ENCODE measurements around the gene CDKAL1. TPM values are rescaled to one million over a fixed set of nuclear protein-coding genes. Genes with fewer than 3 reads are reported as not detected.

The CDKAL1 gene
- total RNA-seq, 2 donors from 2014 or later, result 23.0 to 23.7 TPM

- DNase-seq (no peak), ATAC-seq (no peak)
- Mint-ChIP-seq H3K4me1 (peaks cover 15% of the 10 kb centered on the region), H3K4me3 (no peak overlapping the region), H3K27ac (no peak overlapping the region), H3K36me3 (ENCODE audit: low read depth) (no peaks in the 10 kb centered on the region), H3K27me3 (no peaks in the 10 kb centered on the region)
- no peaks in the 10 kb centered on the region for H3K9me3 ChIP-seq (ENCODE audit: control insufficient read depth, low read length, poor library complexity, severe bottlenecking)
These were observed 568.4 kb downstream of the CDKAL1 start for GRCh38 chr6:21102624-21103023.

- Mint-ChIP-seq H3K4me3 (no peak overlapping the region), H3K36me3 (ENCODE audit: low read depth) (no peaks in the 10 kb centered on the region), H3K4me1 (peaks cover 12% of the 10 kb centered on the region), H3K27me3 (no peaks in the 10 kb centered on the region), H3K27ac (no peak overlapping the region)
- DNase-seq (no peak), ATAC-seq (no peak)
- no peaks in the 10 kb centered on the region for H3K9me3 ChIP-seq (ENCODE audit: control insufficient read depth, low read length, poor library complexity, severe bottlenecking)
These were observed 569.5 kb downstream of the CDKAL1 start for GRCh38 chr6:21103626-21104224.

GRCh38 chr6:21104288-21104687 is 570.0 kb downstream of the CDKAL1 start:
- H3K36me3 Mint-ChIP-seq (ENCODE audit: low read depth), result no peaks in the 10 kb centered on the region
- H3K4me3 Mint-ChIP-seq, result no peak overlapping the region
- no peaks in the 10 kb centered on the region for H3K9me3 ChIP-seq (ENCODE audit: control insufficient read depth, low read length, poor library complexity, severe bottlenecking)
- H3K27ac Mint-ChIP-seq, result no peak overlapping the region
- peaks cover 12% of the 10 kb centered on the region for H3K4me1 Mint-ChIP-seq
- DNase-seq (no peak), ATAC-seq (no peak)
- no peaks in the 10 kb centered on the region for H3K27me3 Mint-ChIP-seq

- no peaks in the 10 kb centered on the region for H3K9me3 ChIP-seq (ENCODE audit: control insufficient read depth, low read length, poor library complexity, severe bottlenecking)
- H3K36me3 Mint-ChIP-seq (ENCODE audit: low read depth), result no peaks in the 10 kb centered on the region
- no peak overlapping the region for H3K4me3 Mint-ChIP-seq
- H3K4me1 Mint-ChIP-seq, result no peaks in the 10 kb centered on the region
- no peak for DNase-seq
- ATAC-seq, result no peak
- H3K27me3 Mint-ChIP-seq, result no peaks in the 10 kb centered on the region
- H3K27ac Mint-ChIP-seq, result no peak overlapping the region
These were observed 573.5 kb downstream of the CDKAL1 start for GRCh38 chr6:21107796-21108195.

- Mint-ChIP-seq H3K27me3 (no peaks in the 10 kb centered on the region), H3K36me3 (ENCODE audit: low read depth) (no peaks in the 10 kb centered on the region), H3K4me1 (no peaks in the 10 kb centered on the region), H3K27ac (no peak overlapping the region), H3K4me3 (peak overlapping the region; percentile 12)
- ATAC-seq (no peak), DNase-seq (no peak)
- H3K9me3 ChIP-seq (ENCODE audit: control insufficient read depth, low read length, poor library complexity, severe bottlenecking), result no peaks in the 10 kb centered on the region
These were observed 575.3 kb downstream of the CDKAL1 start for GRCh38 chr6:21109391-21110178.

- no peaks in the 10 kb centered on the region for H3K4me1 Mint-ChIP-seq
- H3K4me3 Mint-ChIP-seq, result no peak overlapping the region
- H3K9me3 ChIP-seq (ENCODE audit: control insufficient read depth, low read length, poor library complexity, severe bottlenecking), result no peaks in the 10 kb centered on the region
- no peak overlapping the region for H3K27ac Mint-ChIP-seq
- no peaks in the 10 kb centered on the region for H3K27me3 Mint-ChIP-seq
- DNase-seq (no peak), ATAC-seq (no peak)
- H3K36me3 Mint-ChIP-seq (ENCODE audit: low read depth), result no peaks in the 10 kb centered on the region
These were observed 576.4 kb downstream of the CDKAL1 start for GRCh38 chr6:21110684-21111083.

- DNase-seq, result no peak
- Mint-ChIP-seq H3K36me3 (ENCODE audit: low read depth) (no peaks in the 10 kb centered on the region), H3K27me3 (no peaks in the 10 kb centered on the region), H3K27ac (peak overlapping the region; percentile 32), H3K4me3 (no peak overlapping the region), H3K4me1 (no peaks in the 10 kb centered on the region)
- H3K9me3 ChIP-seq (ENCODE audit: control insufficient read depth, low read length, poor library complexity, severe bottlenecking), result no peaks in the 10 kb centered on the region
- no peak for ATAC-seq
These were observed 577.0 kb downstream of the CDKAL1 start for GRCh38 chr6:21111093-21111725.

GRCh38 chr6:21115111-21115510 is 580.9 kb downstream of the CDKAL1 start:
- H3K36me3 Mint-ChIP-seq (ENCODE audit: low read depth), result peaks cover 2% of the 10 kb centered on the region
- no peaks in the 10 kb centered on the region for H3K4me1 Mint-ChIP-seq
- ATAC-seq (no peak), DNase-seq (no peak)
- no peaks in the 10 kb centered on the region for H3K27me3 Mint-ChIP-seq
- no peak overlapping the region for H3K27ac Mint-ChIP-seq
- H3K4me3 Mint-ChIP-seq, result no peak overlapping the region
- H3K9me3 ChIP-seq (ENCODE audit: control insufficient read depth, low read length, poor library complexity, severe bottlenecking), result no peaks in the 10 kb centered on the region

GRCh38 chr6:21116736-21117135 is 582.5 kb downstream of the CDKAL1 start:
- no peak for DNase-seq
- no peaks in the 10 kb centered on the region for H3K27me3 Mint-ChIP-seq
- H3K27ac Mint-ChIP-seq, result no peak overlapping the region
- no peak overlapping the region for H3K4me3 Mint-ChIP-seq
- ATAC-seq, result no peak
- no peaks in the 10 kb centered on the region for H3K9me3 ChIP-seq (ENCODE audit: control insufficient read depth, low read length, poor library complexity, severe bottlenecking)
- no peaks in the 10 kb centered on the region for H3K4me1 Mint-ChIP-seq
- H3K36me3 Mint-ChIP-seq (ENCODE audit: low read depth), result peaks cover 2% of the 10 kb centered on the region

GRCh38 chr6:21118216-21118780 is 584.0 kb downstream of the CDKAL1 start:
- no peaks in the 10 kb centered on the region for H3K4me1 Mint-ChIP-seq
- no peak overlapping the region for H3K4me3 Mint-ChIP-seq
- H3K36me3 Mint-ChIP-seq (ENCODE audit: low read depth), result peaks cover 2% of the 10 kb centered on the region

GRCh38 chr6:21121636-21122136 is 587.4 kb downstream of the CDKAL1 start:
- H3K27me3 Mint-ChIP-seq, result no peaks in the 10 kb centered on the region
- ATAC-seq (no peak), DNase-seq (no peak)
- no peak overlapping the region for H3K4me3 Mint-ChIP-seq
- H3K27ac Mint-ChIP-seq, result no peak overlapping the region
- H3K9me3 ChIP-seq (ENCODE audit: control insufficient read depth, low read length, poor library complexity, severe bottlenecking), result no peaks in the 10 kb centered on the region
- peaks cover 2% of the 10 kb centered on the region for H3K36me3 Mint-ChIP-seq (ENCODE audit: low read depth)
- H3K4me1 Mint-ChIP-seq, result no peaks in the 10 kb centered on the region

More at GRCh38 chr6:21118216-21118780, 584.0 kb downstream of the CDKAL1 start:
- Mint-ChIP-seq H3K27me3 (no peaks in the 10 kb centered on the region), H3K27ac (no peak overlapping the region)
- DNase-seq (no peak), ATAC-seq (no peak)
- H3K9me3 ChIP-seq (ENCODE audit: control insufficient read depth, low read length, poor library complexity, severe bottlenecking), result no peaks in the 10 kb centered on the region

- Mint-ChIP-seq H3K27me3 (no peaks in the 10 kb centered on the region), H3K36me3 (ENCODE audit: low read depth) (peaks cover 2% of the 10 kb centered on the region), H3K4me1 (no peaks in the 10 kb centered on the region), H3K4me3 (no peak overlapping the region), H3K27ac (no peak overlapping the region)
- no peak for ATAC-seq
- DNase-seq, result no peak
- no peaks in the 10 kb centered on the region for H3K9me3 ChIP-seq (ENCODE audit: control insufficient read depth, low read length, poor library complexity, severe bottlenecking)
These were observed 589.5 kb downstream of the CDKAL1 start for GRCh38 chr6:21123507-21124436.
